PFSK-1 (cell line): ENCODE measurements around the gene NRP2.

Source experiments
- POLR2AphosphoS5 ChIP-seq: IDR thresholded peaks from 2 replicates; pipeline ENCODE4 v1.6.1; 2012; ENCODE audit warnings: low read depth, mild to moderate bottlenecking, control low read depth, low read length, moderate library complexity
- SIN3A ChIP-seq: IDR thresholded peaks from 2 replicates; pipeline ENCODE4 v1.6.1; 2012; ENCODE audit warnings: mild to moderate bottlenecking, low read length, moderate library complexity, borderline replicate concordance; ENCODE audit not compliant: insufficient read depth
- TAF1 ChIP-seq: IDR thresholded peaks from 2 replicates; pipeline ENCODE4 v1.6.1; 2012; ENCODE audit warnings: low read length, control low read depth, borderline replicate concordance; ENCODE audit not compliant: insufficient read depth
- TF ChIP-seq, protein P1 (sequence below), 2 experiments: IDR thresholded peaks; 2 replicates each; pipeline versions ENCODE4 v1.6.1 to v1.8.0; 2011 to 2012; ENCODE audit warnings: low read depth in 2 of 2, low read length in 2 of 2, control low read depth in 1 of 2, inconsistent platforms in 1 of 2, mild to moderate bottlenecking in 1 of 2, moderate library complexity in 1 of 2; ENCODE audit not compliant: insufficient read depth in 1 of 2

DNA sequence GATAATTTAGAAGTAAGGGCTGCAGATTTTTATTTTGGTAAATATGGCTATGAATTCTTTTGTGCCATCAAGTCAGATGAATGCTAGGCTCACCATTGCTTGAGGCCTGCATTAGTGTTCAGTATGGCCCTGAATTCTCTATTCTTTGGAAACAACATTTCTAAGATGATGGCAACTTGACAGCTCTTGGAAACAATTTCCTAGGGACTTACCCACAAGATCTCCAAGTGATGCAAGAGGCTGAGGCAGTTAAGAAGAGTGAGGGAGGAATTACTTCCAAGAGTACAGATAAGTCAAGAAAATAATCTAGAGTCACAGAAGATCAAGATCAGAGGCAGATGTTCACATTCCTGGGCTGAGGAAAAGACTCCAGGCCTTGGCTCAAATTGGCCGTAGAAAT is 129.1 kb downstream of the NRP2 start:
- TF ChIP-seq TAF1: no peak
- no peak for TF ChIP-seq POLR2AphosphoS5
- TF ChIP-seq, protein P1, sequence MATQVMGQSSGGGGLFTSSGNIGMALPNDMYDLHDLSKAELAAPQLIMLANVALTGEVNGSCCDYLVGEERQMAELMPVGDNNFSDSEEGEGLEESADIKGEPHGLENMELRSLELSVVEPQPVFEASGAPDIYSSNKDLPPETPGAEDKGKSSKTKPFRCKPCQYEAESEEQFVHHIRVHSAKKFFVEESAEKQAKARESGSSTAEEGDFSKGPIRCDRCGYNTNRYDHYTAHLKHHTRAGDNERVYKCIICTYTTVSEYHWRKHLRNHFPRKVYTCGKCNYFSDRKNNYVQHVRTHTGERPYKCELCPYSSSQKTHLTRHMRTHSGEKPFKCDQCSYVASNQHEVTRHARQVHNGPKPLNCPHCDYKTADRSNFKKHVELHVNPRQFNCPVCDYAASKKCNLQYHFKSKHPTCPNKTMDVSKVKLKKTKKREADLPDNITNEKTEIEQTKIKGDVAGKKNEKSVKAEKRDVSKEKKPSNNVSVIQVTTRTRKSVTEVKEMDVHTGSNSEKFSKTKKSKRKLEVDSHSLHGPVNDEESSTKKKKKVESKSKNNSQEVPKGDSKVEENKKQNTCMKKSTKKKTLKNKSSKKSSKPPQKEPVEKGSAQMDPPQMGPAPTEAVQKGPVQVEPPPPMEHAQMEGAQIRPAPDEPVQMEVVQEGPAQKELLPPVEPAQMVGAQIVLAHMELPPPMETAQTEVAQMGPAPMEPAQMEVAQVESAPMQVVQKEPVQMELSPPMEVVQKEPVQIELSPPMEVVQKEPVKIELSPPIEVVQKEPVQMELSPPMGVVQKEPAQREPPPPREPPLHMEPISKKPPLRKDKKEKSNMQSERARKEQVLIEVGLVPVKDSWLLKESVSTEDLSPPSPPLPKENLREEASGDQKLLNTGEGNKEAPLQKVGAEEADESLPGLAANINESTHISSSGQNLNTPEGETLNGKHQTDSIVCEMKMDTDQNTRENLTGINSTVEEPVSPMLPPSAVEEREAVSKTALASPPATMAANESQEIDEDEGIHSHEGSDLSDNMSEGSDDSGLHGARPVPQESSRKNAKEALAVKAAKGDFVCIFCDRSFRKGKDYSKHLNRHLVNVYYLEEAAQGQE (IDR thresholded peaks at IDR 0.05; ENCODE audit: insufficient read depth in 1 of 2, low read depth in 2 of 2, low read length in 2 of 2): no peak
- TF ChIP-seq SIN3A: no peak
